ENCODE results near the gene FAM81A. TPM values are rescaled to one million over a fixed set of nuclear protein-coding genes. Genes with fewer than 3 reads are reported as not detected.
A peak's percentile ranks its signal among the peaks of the same experiment; 100 is the strongest.

FAM81A gene
- total RNA-seq, 6 experiments from 2014 or later: 0.18 TPM; not detected in 5

DNA sequence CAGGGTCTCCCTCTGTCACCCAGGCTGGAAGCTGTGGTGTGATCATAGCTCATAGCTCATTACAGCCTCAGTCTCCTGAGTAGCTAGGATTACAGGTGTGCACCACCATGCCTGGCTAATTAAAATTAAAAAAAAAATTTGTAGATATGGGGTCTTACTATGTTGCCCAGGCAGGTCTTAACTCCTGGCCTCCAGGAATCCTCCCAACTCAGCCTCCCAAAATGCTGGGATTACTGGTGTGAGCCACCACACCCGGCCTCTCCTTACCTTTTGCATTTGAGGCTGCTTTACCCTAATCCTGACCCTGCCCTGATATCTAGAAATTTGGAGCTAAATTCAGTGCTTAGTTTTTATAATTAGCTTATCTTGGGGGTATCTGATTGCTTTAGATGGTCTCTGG, 90.4 kb downstream of the FAM81A start:
- no peaks in the 10 kb centered on the region for H3K27me3 ChIP-seq
- TF ChIP-seq, protein P1, sequence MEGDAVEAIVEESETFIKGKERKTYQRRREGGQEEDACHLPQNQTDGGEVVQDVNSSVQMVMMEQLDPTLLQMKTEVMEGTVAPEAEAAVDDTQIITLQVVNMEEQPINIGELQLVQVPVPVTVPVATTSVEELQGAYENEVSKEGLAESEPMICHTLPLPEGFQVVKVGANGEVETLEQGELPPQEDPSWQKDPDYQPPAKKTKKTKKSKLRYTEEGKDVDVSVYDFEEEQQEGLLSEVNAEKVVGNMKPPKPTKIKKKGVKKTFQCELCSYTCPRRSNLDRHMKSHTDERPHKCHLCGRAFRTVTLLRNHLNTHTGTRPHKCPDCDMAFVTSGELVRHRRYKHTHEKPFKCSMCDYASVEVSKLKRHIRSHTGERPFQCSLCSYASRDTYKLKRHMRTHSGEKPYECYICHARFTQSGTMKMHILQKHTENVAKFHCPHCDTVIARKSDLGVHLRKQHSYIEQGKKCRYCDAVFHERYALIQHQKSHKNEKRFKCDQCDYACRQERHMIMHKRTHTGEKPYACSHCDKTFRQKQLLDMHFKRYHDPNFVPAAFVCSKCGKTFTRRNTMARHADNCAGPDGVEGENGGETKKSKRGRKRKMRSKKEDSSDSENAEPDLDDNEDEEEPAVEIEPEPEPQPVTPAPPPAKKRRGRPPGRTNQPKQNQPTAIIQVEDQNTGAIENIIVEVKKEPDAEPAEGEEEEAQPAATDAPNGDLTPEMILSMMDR (IDR thresholded peaks at IDR 0.05): no peak
- TF ChIP-seq POLR2A (IDR thresholded peaks at IDR 0.05): no peak
- no peak overlapping the region for H3K4me3 ChIP-seq
- WGBS (ENCODE audit: insufficient coverage, low coverage, low lambda C conversion rate, missing lambda C conversion rate): no CpG with 5 or more reads among the region's 1 CpG
- no peaks in the 10 kb centered on the region for H3K9me3 ChIP-seq
- ATAC-seq (no peak), DNase-seq (no peak)
- H3K27ac ChIP-seq: no peak overlapping the region
- H3K36me3 ChIP-seq: no peaks in the 10 kb centered on the region
- H3K4me1 ChIP-seq: no peaks in the 10 kb centered on the region
- intact Hi-C loops (cut with DNase I): no loop called here

- WGBS (ENCODE audit: insufficient coverage, low coverage, low lambda C conversion rate, missing lambda C conversion rate): 10% methylated on average over 8 of the region's 8 CpGs
- no peak overlapping the region for H3K27ac ChIP-seq
- H3K27me3 ChIP-seq: no peaks in the 10 kb centered on the region
- H3K9me3 ChIP-seq: no peaks in the 10 kb centered on the region
- ATAC-seq: peak; percentile 97 to 98 (median 97)
- no peaks in the 10 kb centered on the region for H3K36me3 ChIP-seq
- TF ChIP-seq, protein P1 (IDR thresholded peaks at IDR 0.05): peak; percentile 71 to 83 (median 76)
- no peak for TF ChIP-seq POLR2A (IDR thresholded peaks at IDR 0.05)
- intact Hi-C loops (cut with DNase I): no loop called here
- no peak overlapping the region for H3K4me3 ChIP-seq
- H3K4me1 ChIP-seq: no peaks in the 10 kb centered on the region
- DNase-seq: peak; percentile 65 to 83 (median 72)
Measured at GRCh38 chr15:59528961-59529402, 91.0 kb downstream of the FAM81A start.

DNA sequence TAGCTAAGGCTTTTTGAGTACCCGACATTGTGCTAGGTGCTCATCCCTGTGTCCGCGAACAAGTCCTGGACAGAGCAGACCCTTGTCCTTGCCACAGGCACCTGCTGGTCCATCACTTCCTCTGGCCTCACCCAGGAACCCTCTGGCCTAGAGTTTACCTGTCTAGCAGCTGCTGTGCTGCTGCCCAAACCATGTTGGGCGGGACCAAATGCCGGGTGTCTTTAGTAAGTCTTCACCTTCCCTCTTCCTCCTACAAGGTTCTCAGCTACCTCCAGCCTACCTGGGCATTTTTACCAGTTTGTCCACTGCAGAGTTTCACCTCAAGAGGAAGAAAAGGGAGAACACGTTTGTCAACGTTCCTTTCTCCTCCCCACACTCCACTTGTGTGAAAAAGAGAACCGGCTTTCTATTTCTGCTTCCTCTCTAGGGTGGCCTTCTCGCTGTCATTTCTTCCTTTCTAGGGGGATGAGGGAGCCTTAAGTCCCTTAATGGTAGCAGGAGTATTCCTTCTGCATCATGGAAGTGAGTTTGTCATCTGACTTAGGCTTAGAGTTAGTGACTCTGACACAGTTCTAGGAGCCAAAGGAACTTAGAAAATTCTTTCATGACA, 93.2 kb downstream of the FAM81A start:
- 50% methylated on average over 8 of the region's 9 CpGs for WGBS (ENCODE audit: insufficient coverage, low coverage, low lambda C conversion rate, missing lambda C conversion rate)
- no peaks in the 10 kb centered on the region for H3K4me1 ChIP-seq
- no peaks in the 10 kb centered on the region for H3K36me3 ChIP-seq
- H3K9me3 ChIP-seq: no peaks in the 10 kb centered on the region
- no peaks in the 10 kb centered on the region for H3K27me3 ChIP-seq
- DNase-seq: peak in 1 of 3 donors; percentile 31
- H3K27ac ChIP-seq: no peak overlapping the region
- TF ChIP-seq, protein P1 (IDR thresholded peaks at IDR 0.05): no peak
- no peak for TF ChIP-seq POLR2A (IDR thresholded peaks at IDR 0.05)
- no peak overlapping the region for H3K4me3 ChIP-seq
- ATAC-seq: no peak
- intact Hi-C loops (cut with DNase I): no loop called here

GRCh38 chr15:59532770-59533379, 94.9 kb downstream of the FAM81A start:
- no peaks in the 10 kb centered on the region for H3K36me3 ChIP-seq
- DNase-seq (peak in 1 of 3 donors; percentile 39), ATAC-seq (peak; percentile 42 to 63 (median 60))
- no peaks in the 10 kb centered on the region for H3K4me1 ChIP-seq
- H3K4me3 ChIP-seq: no peak overlapping the region
- 11% methylated on average over 8 of the region's 8 CpGs for WGBS (ENCODE audit: insufficient coverage, low coverage, low lambda C conversion rate, missing lambda C conversion rate)
- no peak for TF ChIP-seq POLR2A (IDR thresholded peaks at IDR 0.05)
- TF ChIP-seq, protein P1 (IDR thresholded peaks at IDR 0.05): peak; percentile 63 to 67 (median 66)
- intact Hi-C loops (cut with DNase I): no loop called here
- H3K9me3 ChIP-seq: no peaks in the 10 kb centered on the region
- H3K27me3 ChIP-seq: no peaks in the 10 kb centered on the region
- no peak overlapping the region for H3K27ac ChIP-seq
